Right lobe of liver (tissue), 6 donors: ENCODE results near the gene C11orf97. TPM values are rescaled to one million over a fixed set of nuclear protein-coding genes. Genes with fewer than 3 reads are reported as not detected.
A peak's percentile ranks its signal among the peaks of the same experiment; 100 is the strongest.
"Not testable (repeated sequence)": the region's sequence is repeated elsewhere in the genome, so short reads cannot be mapped to it uniquely, and the experiment has no call there.

ENCODE experiments used
- ATAC-seq, 4 donors: fragments of 200-7000 bp; cut with Tn5 transposase; one replicate each; pipeline ENCODE4 v1.9.1; 2020; ENCODE audit warnings: mild to moderate bottlenecking in 4 of 4, moderate library complexity in 4 of 4
- DNase-seq, 3 donors: peaks; one replicate each; pipeline ENCODE4 v3.0.0-alpha.2; 2020
- H3K27ac ChIP-seq, 3 donors: fragments of 200-600 bp; one replicate each; pipeline ENCODE4 v1.8.0; 2022
- H3K27me3 ChIP-seq, 2 donors: fragments of 200-600 bp; one replicate each; pipeline ENCODE4 v1.8.0; 2022
- H3K36me3 ChIP-seq, 4 donors: fragments of 200-600 bp; sonication (generic) in 1 of 4; one replicate each; pipeline versions ENCODE4 v1.5.1 to v1.8.0; 2017 to 2022; ENCODE audit warnings: control low read depth in 1 of 4
- H3K4me1 ChIP-seq, 4 donors: fragments of 200-600 bp; sonication (generic) in 1 of 4; one replicate each; pipeline versions ENCODE4 v1.5.1 to v1.8.0; 2017 to 2022; ENCODE audit warnings: control low read depth in 1 of 4
- H3K4me3 ChIP-seq, 3 donors: fragments of 200-600 bp; one replicate each; pipeline ENCODE4 v1.8.0; 2022
- H3K9me3 ChIP-seq, 4 donors: fragments of 200-600 bp; sonication (generic) in 1 of 4; one replicate each; pipeline versions ENCODE4 v1.5.1 to v1.8.0; 2017 to 2022; ENCODE audit warnings: control low read depth in 1 of 4
- CTCF ChIP-seq, 4 donors: fragments of 200-600 bp in 3 of 4; fragments of 450-650 bp in 1 of 4; IDR thresholded peaks; one replicate each; pipeline versions ENCODE4 v1.5.1 to v1.8.0; 2016 to 2022; ENCODE audit warnings: antibody characterized with exemption in 4 of 4, mild to moderate bottlenecking in 2 of 4
- POLR2A ChIP-seq: fragments of 450-650 bp; IDR thresholded peaks from one replicate; pipeline ENCODE4 v1.6.1; 2017; ENCODE audit warnings: antibody characterized with exemption, mild to moderate bottlenecking
- WGBS: methylation state at CpG from one replicate; pipeline ENCODE4 v1.1.6; 2018; ENCODE audit warnings: low coverage, low lambda C conversion rate; ENCODE audit not compliant: insufficient coverage; ENCODE audit errors: missing lambda C conversion rate; 5-methylcytosine and 5-hydroxymethylcytosine counted together
- intact Hi-C, 2 donors: fragments of 100-400 bp; cut with DNase I; formaldehyde crosslinking; loops; one replicate each; pipeline versions ENCODE4 v1.11.2 to v1.14.1; 2022
- total RNA-seq, 6 experiments: library from RNA; depleted of rRNA in 2 of 6; stranded (reverse); fragments of >200 nt in 2 of 6; fragmentation: NEBNext Ultra II Directional in 3 of 6; extraction: Animal tissue kit (Norgen Biotek cat#: 25700) in 3 of 6; gene quantifications; one replicate each; pipeline versions ENCODE4 v1.1.0 to v1.2.4, GENCODE V29; 2016 to 2023
- donor health status: DM: no; HTN: yes; CAD: no.
- donor health status: DM: no; HTN: no; CAD: no.
- donor health status: DM: no; HTN: no; CAD: no.
- donor health status: DM: no; HTN: yes; CAD: no.
- donor health status: DM: no; HTN: yes; CAD: no.

The C11orf97 gene
- total RNA-seq, 6 experiments from 2014 or later, result 0.40 to 1.7 TPM; not detected in 4

GRCh38 chr11:94500181-94500580 lies 12.1 kb upstream of the C11orf97 start:
- Histone ChIP-seq H3K27me3 (no peaks in the 10 kb centered on the region), H3K9me3 (no peaks in the 10 kb centered on the region), H3K36me3 (peaks cover 0 to 45% (median 13%) of the 10 kb centered on the region in 4 donors), H3K4me1 (no peaks in the 10 kb centered on the region), H3K27ac (no peak overlapping the region), H3K4me3 (no peak overlapping the region)
- ATAC-seq, result no peak
- 72% methylated on average over 2 of the region's 2 CpGs for WGBS
- DNase-seq, result no peak
- intact Hi-C loops, result no loop called here
- TF ChIP-seq CTCF (IDR thresholded peaks at IDR 0.05) (no peak), POLR2A (no peak)

DNA sequence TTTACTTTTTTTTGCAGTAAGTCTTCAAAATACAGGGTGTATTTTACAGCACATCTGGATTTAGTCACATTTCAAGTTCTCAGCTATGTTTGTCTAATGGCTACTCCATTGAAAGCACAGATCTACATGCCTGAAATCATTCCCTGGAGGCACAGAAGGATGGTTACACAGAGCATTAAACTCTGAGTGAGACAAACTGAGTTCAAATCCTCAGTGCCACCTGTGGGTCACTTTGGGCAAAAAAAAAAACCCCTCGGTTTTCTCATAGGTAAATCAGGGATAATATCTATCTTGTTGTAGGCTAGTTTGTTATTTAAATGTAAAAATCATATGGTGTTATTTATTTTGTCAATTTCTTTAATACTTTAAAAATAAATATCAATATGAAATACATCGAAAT lies 10.7 kb upstream of the C11orf97 start:
- Histone ChIP-seq H3K27ac (no peak overlapping the region), H3K4me3 (no peak overlapping the region), H3K27me3 (no peaks in the 10 kb centered on the region), H3K36me3 (peaks cover 0 to 45% (median 13%) of the 10 kb centered on the region in 4 donors), H3K4me1 (no peaks in the 10 kb centered on the region), H3K9me3 (no peaks in the 10 kb centered on the region)
- DNase-seq (no peak), ATAC-seq (no peak)
- WGBS, result 45% methylated on average over 2 of the region's 2 CpGs
- no peak for TF ChIP-seq POLR2A
- intact Hi-C loops, result no loop called here

GRCh38 chr11:94504689-94505293 lies 7.5 kb upstream of the C11orf97 start:
- TF ChIP-seq CTCF (IDR thresholded peaks at IDR 0.05) (peak; percentile 61 to 82 (median 73)), POLR2A (no peak)
- Histone ChIP-seq H3K4me3 (no peak overlapping the region), H3K4me1 (no peaks in the 10 kb centered on the region), H3K27ac (no peak overlapping the region), H3K27me3 (no peaks in the 10 kb centered on the region), H3K36me3 (peaks cover 0 to 14% (median 0%) of the 10 kb centered on the region in 4 donors), H3K9me3 (no peaks in the 10 kb centered on the region)
- ATAC-seq, result peak; percentile 49 to 74 (median 64)
- 12% methylated on average over 3 of the region's 3 CpGs for WGBS
- DNase-seq, result no peak
- intact Hi-C loops, result no loop called here

GRCh38 chr11:94506513-94506912 lies 5.7 kb upstream of the C11orf97 start:
- whole genome bisulfite sequencing, result 91% methylated on average over 5 of the region's 5 CpGs
- ATAC-seq, H3K9me3 ChIP-seq, H3K27me3 ChIP-seq, H3K27ac ChIP-seq, H3K4me1 ChIP-seq, H3K36me3 ChIP-seq, intact Hi-C loops, DNase-seq, H3K4me3 ChIP-seq: not testable (repeated sequence)

GRCh38 chr11:94507485-94507884 lies 4.8 kb upstream of the C11orf97 start:
- DNase-seq, result no peak
- Histone ChIP-seq H3K4me3 (no peak overlapping the region), H3K27me3 (no peaks in the 10 kb centered on the region), H3K36me3 (no peaks in the 10 kb centered on the region), H3K4me1 (peaks cover 0 to 1% (median 0%) of the 10 kb centered on the region in 4 donors), H3K27ac (no peak overlapping the region), H3K9me3 (no peaks in the 10 kb centered on the region)
- no peak for TF ChIP-seq CTCF (IDR thresholded peaks at IDR 0.05)
- TF ChIP-seq POLR2A, result no peak
- no peak for ATAC-seq
- WGBS, result 75% methylated on average over 4 of the region's 4 CpGs
- intact Hi-C loops, result no loop called here
